GM12864 (cell line): ENCODE data around the gene RNF8.

Source experiments
- DNase-seq: peaks from one replicate; pipeline ENCODE4 v3.0.0-alpha.2; 2011; ENCODE audit warnings: low read depth
- H3K4me3 ChIP-seq: 2 replicates; pipeline ENCODE4 v1.5.1; 2011; ENCODE audit warnings: mild to moderate bottlenecking, low read depth, low read length, control low read depth
- TF ChIP-seq, protein P1 (sequence below): IDR thresholded peaks from 2 replicates; pipeline ENCODE4 v1.5.1; 2011; ENCODE audit warnings: low read depth, mild to moderate bottlenecking, moderate library complexity, low read length, control low read depth, inconsistent platforms; ENCODE audit errors: missing control alignments

RNF8 gene

GRCh38 chr6:37372116-37372515, 18.3 kb downstream of the RNF8 start:
- no peak for DNase-seq
- TF ChIP-seq, protein P1, sequence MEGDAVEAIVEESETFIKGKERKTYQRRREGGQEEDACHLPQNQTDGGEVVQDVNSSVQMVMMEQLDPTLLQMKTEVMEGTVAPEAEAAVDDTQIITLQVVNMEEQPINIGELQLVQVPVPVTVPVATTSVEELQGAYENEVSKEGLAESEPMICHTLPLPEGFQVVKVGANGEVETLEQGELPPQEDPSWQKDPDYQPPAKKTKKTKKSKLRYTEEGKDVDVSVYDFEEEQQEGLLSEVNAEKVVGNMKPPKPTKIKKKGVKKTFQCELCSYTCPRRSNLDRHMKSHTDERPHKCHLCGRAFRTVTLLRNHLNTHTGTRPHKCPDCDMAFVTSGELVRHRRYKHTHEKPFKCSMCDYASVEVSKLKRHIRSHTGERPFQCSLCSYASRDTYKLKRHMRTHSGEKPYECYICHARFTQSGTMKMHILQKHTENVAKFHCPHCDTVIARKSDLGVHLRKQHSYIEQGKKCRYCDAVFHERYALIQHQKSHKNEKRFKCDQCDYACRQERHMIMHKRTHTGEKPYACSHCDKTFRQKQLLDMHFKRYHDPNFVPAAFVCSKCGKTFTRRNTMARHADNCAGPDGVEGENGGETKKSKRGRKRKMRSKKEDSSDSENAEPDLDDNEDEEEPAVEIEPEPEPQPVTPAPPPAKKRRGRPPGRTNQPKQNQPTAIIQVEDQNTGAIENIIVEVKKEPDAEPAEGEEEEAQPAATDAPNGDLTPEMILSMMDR, result no peak
- H3K4me3 ChIP-seq, result no peak overlapping the region

DNA sequence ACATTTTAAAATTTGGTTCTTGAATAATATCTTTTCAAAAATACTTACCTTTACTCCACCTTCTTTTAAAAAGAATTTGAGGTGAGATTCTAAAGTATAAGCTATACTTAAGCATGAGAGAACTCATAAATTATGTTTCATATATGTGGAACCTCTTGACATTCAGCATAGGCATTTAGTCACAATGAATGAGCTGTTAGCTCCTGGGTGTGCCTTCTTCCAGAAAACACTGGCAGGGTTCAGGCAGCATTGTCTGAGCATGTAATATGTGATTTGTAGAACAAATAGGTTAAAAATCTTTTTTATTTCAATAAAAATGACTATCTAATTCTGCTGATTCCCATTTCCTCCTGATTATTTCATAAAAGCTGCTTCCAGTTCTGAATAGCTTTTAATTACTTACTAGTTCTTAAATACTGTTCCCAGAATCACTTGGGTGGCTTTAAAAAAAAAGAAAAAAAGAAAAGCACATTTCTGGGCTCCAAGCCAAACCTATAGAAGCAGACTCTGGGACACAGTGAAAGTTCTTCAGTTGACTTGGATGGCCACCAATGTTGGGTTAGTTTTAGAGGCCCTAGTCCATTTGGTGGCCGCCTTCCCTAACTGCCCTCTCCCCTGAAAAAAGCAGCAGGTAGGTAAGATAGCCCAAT, 20.2 kb downstream of the RNF8 start:
- no peak overlapping the region for H3K4me3 ChIP-seq
- TF ChIP-seq, protein P1, result no peak
- no peak for DNase-seq

DNA sequence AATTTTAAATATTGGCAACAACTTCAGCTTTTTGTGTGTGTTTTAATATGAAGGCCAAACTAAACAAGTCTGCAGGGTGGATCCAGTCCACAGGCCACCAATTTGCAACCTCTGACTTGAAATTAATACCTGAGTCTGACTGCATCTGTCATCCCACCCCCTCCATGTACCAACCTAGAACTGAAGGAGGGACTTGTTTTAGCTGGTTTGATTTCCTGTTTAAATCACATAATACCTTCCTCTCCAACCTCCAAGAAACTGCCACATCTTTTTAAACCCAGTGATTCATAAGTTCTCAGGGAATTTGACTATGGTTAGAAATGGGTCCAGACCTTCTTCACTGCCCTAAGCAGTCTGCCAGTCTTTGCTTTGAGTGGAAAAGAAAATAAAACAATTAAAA, 21.6 kb downstream of the RNF8 start:
- TF ChIP-seq, protein P1, result no peak
- H3K4me3 ChIP-seq, result no peak overlapping the region
- DNase-seq, result no peak

DNA sequence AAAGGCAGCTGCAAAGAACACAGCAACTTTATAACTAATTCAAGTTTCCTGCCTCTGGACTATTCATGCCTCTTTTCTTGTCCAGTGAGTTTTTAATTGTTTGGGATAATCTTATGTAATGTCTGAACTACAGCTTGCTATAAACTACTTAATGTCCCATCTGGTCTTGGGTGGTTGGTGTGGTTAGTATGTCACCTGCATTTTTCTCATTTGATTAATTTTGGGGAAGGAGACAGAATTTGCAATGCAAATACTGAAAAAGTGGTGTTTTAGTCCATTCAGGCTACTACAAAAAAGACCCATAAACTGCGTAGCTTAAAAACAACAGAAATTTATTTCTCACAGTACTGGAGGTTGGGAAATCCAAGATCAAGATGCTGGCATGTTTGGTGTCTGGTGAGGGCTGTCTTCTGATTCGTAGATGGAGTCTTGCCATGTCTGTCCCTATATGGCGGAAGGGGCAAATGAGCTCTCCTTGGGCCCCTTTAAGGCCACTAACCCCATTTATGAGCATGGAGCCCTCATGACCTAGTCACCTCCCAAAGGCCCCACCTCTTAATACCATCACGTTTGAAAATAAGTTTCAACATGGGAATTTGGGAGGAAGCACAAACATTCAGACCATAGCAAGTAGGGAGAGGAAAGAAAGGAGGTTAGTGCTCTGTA, 22.4 kb downstream of the RNF8 start:
- no peak for DNase-seq
- H3K4me3 ChIP-seq, result no peak overlapping the region
- TF ChIP-seq, protein P1, result no peak

DNA sequence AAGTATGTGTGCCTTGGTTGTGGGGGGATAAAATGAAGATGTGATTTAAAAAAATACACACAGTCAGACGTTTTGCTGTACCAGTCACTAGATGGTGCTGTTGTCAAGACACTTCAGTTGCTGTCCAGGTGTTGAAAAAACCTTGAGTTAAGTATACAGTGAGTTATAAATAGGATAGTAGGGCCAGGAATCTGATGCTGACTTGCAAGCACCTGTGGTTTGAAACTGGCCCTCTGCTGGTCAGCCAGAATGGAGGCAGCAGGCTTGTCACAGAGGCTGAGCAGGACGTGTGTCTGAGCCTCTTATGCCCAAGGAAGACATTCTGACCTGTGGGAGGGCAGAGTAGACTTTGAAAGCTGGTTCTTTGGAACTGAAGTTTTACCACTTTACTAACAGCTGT, 27.8 kb downstream of the RNF8 start:
- DNase-seq, result peak; percentile 62
- H3K4me3 ChIP-seq, result no peak overlapping the region
- TF ChIP-seq, protein P1, result peak; percentile 70

DNA sequence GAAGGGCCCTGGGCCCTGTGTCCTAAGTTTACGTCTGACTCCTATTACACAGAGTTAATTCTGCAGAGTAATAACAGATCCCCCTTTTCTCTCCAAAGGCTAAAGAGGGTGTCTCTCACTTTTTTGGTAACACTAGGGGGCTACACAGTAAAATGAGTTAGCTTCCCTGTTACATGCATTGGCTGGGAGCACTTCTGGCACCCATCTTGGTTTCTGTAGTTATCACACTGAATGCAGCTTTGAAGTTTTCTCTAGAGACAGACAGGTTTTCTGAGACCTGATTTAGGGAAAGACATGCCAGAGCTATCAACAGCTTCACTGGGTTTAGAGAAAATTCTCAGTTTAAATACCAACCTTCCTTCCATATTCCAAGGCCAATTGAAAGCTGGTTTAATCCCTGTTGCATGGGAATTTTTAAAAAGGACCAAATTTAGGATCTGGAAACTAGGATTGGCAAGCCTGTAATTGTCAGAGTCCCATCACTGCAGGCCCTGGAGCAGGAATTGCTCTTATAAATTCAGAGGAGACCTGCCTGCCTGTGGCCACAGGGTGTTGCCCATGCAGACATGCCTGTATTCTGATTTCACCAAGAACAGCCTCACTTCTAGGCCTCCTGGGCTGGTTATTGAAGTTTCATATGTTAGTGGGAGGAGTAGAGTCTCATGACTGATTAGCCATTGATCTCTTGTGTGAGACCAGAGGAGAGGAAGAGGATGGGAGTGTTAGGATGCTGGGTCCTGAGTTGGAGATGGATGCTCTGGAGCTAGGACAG, 29.4 kb downstream of the RNF8 start:
- TF ChIP-seq, protein P1, result no peak
- no peak overlapping the region for H3K4me3 ChIP-seq
- DNase-seq, result no peak
